Activated T-cell treated with anti-CD3 and anti-CD28 coated beads, Interleukin-2, amount 50 U/mL, for 72 hours (primary cell): ENCODE results near the gene VSTM2A. TPM values are rescaled to one million over a fixed set of nuclear protein-coding genes. Genes with fewer than 3 reads are reported as not detected.

Source experiments
- ATAC-seq, 2 donors: fragments of 150-1000 bp; cut with Tn5 transposase; replicated peaks in 1 of 2; 2 replicates each; pipeline ENCODE4 v1.10.0; 2021; ENCODE audit warnings: moderate library complexity in 2 of 2, mild to moderate bottlenecking in 1 of 2
- DNase-seq, 2 donors: peaks; one replicate each; pipeline ENCODE4 v3.0.0; 2021 to 2022; ENCODE audit warnings: mixed read lengths in 1 of 2
- H3K27ac Mint-ChIP-seq: one replicate; pipeline ENCODE4 v1.8.0; 2022; ENCODE audit warnings: mild to moderate bottlenecking, moderate library complexity, mixed read lengths
- H3K27me3 Mint-ChIP-seq: one replicate; pipeline ENCODE4 v1.8.0; 2022; ENCODE audit warnings: low read depth, mixed read lengths
- H3K36me3 Mint-ChIP-seq, 2 donors: one replicate each; pipeline ENCODE4 v1.8.0; 2022; ENCODE audit warnings: mixed read lengths in 2 of 2, mild to moderate bottlenecking in 1 of 2; ENCODE audit not compliant: insufficient read depth in 2 of 2
- H3K4me1 Mint-ChIP-seq: one replicate; pipeline ENCODE4 v1.8.0; 2022; ENCODE audit warnings: low read depth, mixed read lengths
- H3K4me3 Mint-ChIP-seq, 2 donors: one replicate each; pipeline ENCODE4 v1.8.0; 2022; ENCODE audit warnings: mild to moderate bottlenecking in 2 of 2, mixed read lengths in 2 of 2, moderate library complexity in 2 of 2
- H3K9me3 Mint-ChIP-seq, 2 donors: one replicate each; pipeline ENCODE4 v1.8.0; 2022; ENCODE audit warnings: mixed read lengths in 2 of 2
- total RNA-seq, 2 donors: library from RNA; stranded (reverse); gene quantifications; one replicate each; pipeline ENCODE4 v1.2.3, GENCODE V29; 2022

Gene VSTM2A
- total RNA-seq, 2 donors from 2014 or later: not detected

DNA sequence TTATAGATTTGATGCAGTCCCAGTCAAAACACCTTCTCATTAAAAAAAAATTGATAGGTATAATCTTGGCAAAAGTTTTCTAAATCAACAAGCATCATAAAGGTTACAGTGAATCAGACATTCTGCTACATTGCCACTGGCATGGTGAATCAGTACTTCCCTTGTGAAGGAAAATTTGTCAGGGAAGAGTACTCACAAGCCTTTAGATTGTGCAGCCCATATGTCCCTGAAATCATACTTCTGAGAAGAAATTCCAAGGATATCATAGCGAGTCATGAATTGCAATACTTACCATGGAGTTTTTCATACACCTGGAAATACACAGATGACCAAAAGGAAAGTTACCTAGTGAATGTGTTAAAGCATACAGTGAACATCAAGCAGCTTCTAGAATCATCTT, 17.2 kb downstream of the VSTM2A start:
- peaks cover 0 to under 1% of the 10 kb centered on the region in 2 donors for H3K9me3 Mint-ChIP-seq
- H3K27me3 Mint-ChIP-seq: no peaks in the 10 kb centered on the region
- H3K36me3 Mint-ChIP-seq: no peaks in the 10 kb centered on the region
- DNase-seq (no peak), ATAC-seq (no peak)
- H3K27ac Mint-ChIP-seq: no peak overlapping the region
- no peaks in the 10 kb centered on the region for H3K4me1 Mint-ChIP-seq
- no peak overlapping the region for H3K4me3 Mint-ChIP-seq

DNA sequence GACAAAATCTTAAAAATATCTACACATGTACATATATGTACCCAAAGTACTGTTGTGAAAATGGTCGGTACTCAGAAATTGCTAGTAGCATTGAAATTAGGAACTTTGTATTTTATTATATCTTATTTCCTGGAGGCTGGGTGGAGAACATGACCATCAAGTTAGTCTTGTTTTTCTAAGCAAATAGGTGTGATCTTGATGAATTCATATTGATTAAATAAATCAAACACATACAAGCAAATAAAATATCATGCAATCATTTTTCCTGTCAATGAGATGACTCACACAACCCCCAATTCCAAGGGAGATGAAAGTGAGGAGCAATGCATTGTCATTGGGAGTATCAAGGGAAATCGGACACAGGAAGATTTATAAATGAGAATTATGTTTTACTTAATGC, 18.0 kb downstream of the VSTM2A start:
- ATAC-seq (no peak), DNase-seq (no peak)
- Mint-ChIP-seq H3K9me3 (peaks cover 0 to 2% of the 10 kb centered on the region in 2 donors), H3K27me3 (no peaks in the 10 kb centered on the region), H3K27ac (no peak overlapping the region), H3K4me3 (no peak overlapping the region), H3K4me1 (no peaks in the 10 kb centered on the region), H3K36me3 (no peaks in the 10 kb centered on the region)

DNA sequence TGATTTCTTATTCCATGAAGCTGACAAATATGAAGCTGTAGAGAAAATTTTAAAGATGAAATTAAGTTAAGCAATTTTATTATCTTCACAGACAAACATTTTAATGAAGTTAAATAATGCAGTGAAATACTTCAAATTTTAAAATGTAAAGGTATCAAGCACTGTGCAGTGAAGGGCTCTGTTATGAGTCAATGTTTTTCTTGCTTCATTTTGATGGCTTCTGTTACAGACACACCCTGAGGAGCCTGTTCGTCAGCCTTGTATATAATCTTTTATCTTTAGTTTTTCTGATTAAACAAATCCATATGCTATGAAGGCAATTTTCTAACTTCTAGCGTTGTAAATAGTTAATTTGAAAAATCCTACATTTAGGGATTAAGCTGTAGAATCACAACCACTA, 18.5 kb downstream of the VSTM2A start:
- Mint-ChIP-seq H3K9me3 (peaks cover 0 to 3% of the 10 kb centered on the region in 2 donors), H3K4me3 (no peak overlapping the region), H3K36me3 (no peaks in the 10 kb centered on the region), H3K4me1 (no peaks in the 10 kb centered on the region), H3K27me3 (no peaks in the 10 kb centered on the region), H3K27ac (no peak overlapping the region)
- no peak for ATAC-seq
- no peak for DNase-seq

DNA sequence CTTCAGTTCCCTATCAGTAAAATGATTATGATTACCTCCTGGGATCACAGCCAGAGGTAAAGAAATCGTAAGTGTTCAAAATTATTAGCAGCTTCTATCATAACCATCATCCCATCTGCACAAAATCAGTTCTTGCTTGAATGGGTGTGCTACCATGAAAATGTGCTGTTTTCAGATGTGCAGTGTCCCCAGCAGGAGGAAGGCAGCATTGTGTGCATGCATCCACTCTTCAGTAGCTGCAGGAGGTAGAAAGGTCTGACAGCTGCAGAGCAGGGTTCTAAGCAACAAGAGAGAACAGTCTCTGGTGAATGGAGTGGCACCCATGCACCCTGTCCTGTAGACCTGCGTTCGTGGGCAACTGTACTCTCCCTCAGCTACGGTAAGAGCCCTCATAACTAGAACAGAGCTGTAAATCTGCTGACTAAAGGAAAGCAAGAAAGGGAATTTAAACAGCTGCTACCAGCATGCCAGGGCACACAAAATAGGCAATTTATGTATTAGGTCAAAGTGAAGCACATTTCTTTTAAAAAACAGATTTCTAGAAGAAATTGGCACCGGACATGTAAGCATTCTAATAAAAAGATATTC, 21.2 kb downstream of the VSTM2A start:
- DNase-seq (no peak), ATAC-seq (no peak)
- H3K4me1 Mint-ChIP-seq: no peaks in the 10 kb centered on the region
- H3K9me3 Mint-ChIP-seq: peaks cover 0 to 3% of the 10 kb centered on the region in 2 donors
- H3K36me3 Mint-ChIP-seq: no peaks in the 10 kb centered on the region
- no peaks in the 10 kb centered on the region for H3K27me3 Mint-ChIP-seq
- H3K27ac Mint-ChIP-seq: no peak overlapping the region
- no peak overlapping the region for H3K4me3 Mint-ChIP-seq

DNA sequence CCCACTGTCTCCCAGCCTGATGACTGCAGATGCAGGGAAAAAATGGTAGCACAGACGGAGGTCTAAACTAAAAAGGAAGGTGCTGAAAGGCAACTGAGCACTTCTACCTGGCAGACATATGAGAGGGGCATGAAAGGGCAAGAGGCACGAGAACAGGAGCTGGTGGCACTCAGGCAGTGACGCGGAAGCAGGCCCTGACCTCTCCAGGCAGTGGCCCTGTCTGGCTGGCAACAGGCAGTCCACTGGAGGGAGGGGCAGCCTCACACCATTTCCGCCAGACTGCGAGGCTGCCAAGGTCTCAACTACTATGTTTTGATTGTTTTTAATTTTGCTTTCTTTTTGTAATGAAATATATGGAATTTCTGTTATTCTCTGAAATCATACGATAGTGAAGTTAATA, 23.3 kb downstream of the VSTM2A start:
- no peak overlapping the region for H3K27ac Mint-ChIP-seq
- no peaks in the 10 kb centered on the region for H3K36me3 Mint-ChIP-seq
- no peaks in the 10 kb centered on the region for H3K27me3 Mint-ChIP-seq
- H3K9me3 Mint-ChIP-seq: peaks cover 0 to 5% of the 10 kb centered on the region in 2 donors
- H3K4me3 Mint-ChIP-seq: no peak overlapping the region
- DNase-seq (no peak), ATAC-seq (no peak)
- H3K4me1 Mint-ChIP-seq: no peaks in the 10 kb centered on the region

DNA sequence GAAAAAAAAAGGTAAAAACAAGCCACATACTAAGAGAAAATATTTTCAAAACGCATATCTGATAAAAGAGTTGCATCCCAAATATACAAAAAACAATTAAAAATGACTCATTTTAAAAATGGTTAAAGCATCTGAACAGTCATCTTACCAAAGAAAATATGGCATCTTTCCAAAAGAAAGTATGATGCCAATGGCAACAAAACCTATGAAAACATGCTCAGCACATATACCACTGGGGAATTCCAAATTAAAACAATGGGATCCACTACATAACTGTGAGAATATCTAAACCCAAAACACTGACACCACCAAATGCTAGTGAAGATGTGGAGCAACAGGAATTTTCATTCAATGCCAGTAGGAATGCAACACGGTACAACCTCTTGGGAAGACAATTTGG, 39.3 kb downstream of the VSTM2A start:
- Mint-ChIP-seq H3K27ac (no peak overlapping the region), H3K36me3 (no peaks in the 10 kb centered on the region), H3K4me3 (no peak overlapping the region), H3K4me1 (no peaks in the 10 kb centered on the region), H3K27me3 (no peaks in the 10 kb centered on the region), H3K9me3 (peaks cover 0 to 5% of the 10 kb centered on the region in 2 donors)
- no peak for ATAC-seq
- no peak for DNase-seq

DNA sequence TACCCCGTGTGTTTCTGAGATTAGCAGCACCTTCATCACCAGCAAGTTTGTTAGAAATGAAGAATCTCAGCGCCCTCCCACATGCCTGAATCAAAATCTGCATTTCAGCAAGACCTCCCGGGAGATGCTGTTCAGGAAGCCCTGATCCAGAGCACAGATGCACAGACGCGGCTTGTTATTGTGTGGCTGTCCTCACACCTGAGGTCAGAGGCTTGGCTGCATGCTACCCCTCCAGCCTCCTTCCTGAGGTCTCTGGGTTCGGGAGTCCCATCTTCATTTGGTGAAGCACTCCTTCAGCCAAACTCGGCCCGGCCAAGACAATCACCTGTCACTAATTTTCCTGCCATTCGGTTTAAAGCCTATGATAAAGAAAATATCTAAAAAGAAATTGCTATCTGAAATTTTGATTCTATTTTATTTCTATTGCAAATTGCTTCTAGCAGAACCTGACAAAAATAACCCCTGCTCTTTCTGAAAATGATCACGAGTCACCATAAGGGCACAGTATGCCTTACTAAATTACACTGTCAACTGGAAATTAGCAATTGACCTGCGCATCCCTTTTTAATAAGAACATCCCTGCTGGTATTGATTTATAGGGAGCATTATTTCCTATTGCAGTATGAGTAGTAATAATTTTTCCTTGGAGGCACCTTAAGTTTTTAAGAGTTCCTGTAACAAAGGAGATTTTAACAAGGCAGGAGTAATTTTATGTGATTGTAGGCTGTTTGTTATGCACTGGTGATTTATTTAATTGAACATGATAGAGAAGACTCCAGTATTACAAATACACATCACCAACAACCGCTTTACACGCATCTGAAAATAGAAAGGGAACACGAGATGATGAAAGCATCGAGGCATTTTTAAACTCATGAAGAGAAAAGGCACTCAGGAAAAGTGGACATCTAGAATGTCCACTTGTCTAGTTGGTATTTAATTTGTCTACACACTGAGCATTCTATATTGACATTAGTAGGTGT, 49.5 kb downstream of the VSTM2A start:
- Mint-ChIP-seq H3K36me3 (no peaks in the 10 kb centered on the region), H3K9me3 (peaks cover 4 to 7% of the 10 kb centered on the region in 2 donors)

DNA sequence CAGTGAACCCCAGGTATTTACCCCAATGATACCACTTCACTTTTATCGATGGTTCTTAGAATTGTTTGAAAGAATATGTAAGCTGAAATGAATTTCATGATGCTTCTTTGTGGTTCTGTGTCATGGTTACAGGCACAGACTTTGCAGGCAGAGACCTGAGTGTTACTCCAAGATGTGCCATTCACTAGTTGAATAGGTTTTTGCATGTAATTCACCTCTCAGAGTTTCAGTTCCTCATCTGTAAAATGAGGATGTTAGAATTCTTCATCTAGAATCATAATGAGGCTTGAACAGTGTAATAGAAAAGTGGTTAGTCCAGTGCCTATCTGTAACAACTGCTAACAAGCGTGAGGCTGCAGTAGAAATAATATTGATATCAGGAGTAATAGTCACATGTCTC, 54.6 kb downstream of the VSTM2A start:
- no peak for DNase-seq
- H3K27ac Mint-ChIP-seq: no peak overlapping the region
- H3K9me3 Mint-ChIP-seq: peaks cover 3 to 6% of the 10 kb centered on the region in 2 donors
- no peaks in the 10 kb centered on the region for H3K27me3 Mint-ChIP-seq
- no peak for ATAC-seq
- H3K4me1 Mint-ChIP-seq: no peaks in the 10 kb centered on the region
- no peak overlapping the region for H3K4me3 Mint-ChIP-seq
- no peaks in the 10 kb centered on the region for H3K36me3 Mint-ChIP-seq

More for the DNA sequence above, 49.5 kb downstream of the VSTM2A start:
- Mint-ChIP-seq H3K4me1 (no peaks in the 10 kb centered on the region), H3K4me3 (no peak overlapping the region), H3K27me3 (no peaks in the 10 kb centered on the region), H3K27ac (no peak overlapping the region)
- DNase-seq (no peak), ATAC-seq (no peak)

DNA sequence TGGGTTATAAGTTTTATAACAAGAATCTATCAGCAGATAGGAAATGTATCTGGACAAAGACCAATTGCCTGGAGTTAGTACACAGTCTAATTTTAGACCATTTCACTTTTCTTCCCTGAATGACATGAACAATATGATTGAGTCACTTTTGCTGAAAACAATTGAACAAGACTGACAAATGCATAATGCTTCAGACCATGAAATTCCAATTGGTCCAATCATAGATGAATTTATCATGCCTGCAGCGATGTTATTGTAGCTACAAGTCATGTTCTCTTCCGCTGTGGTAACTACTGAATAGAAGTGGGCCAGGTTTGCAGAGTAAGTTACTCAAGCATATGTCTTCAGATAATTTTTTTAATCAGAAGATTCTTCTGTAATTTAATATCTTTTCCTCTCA, 73.4 kb downstream of the VSTM2A start:
- no peak for ATAC-seq
- Mint-ChIP-seq H3K4me3 (no peak overlapping the region), H3K27ac (no peak overlapping the region), H3K9me3 (peaks cover 5 to 10% of the 10 kb centered on the region in 2 donors), H3K27me3 (no peaks in the 10 kb centered on the region), H3K36me3 (no peaks in the 10 kb centered on the region), H3K4me1 (no peaks in the 10 kb centered on the region)
- DNase-seq: no peak

Other genes starting within 250 kb of the VSTM2A start
- gene SEC61G, start 216.8 kb downstream of the VSTM2A start, total RNA-seq: 100 to 1,000 TPM in 1 of 2 donors, 10 to 100 TPM in 1; 78.3 to 123 TPM